GM12865 (cell line): ENCODE measurements around the gene ROM1.
A peak's percentile ranks its signal among the peaks of the same experiment; 100 is the strongest.
"Not testable (repeated sequence)": the region's sequence is repeated elsewhere in the genome, so short reads cannot be mapped to it uniquely, and the experiment has no call there.

Source experiments
- DNase-seq: peaks from one replicate; pipeline ENCODE4 v3.0.0; 2010; ENCODE audit warnings: low read depth
- H3K4me3 ChIP-seq: 2 replicates; pipeline ENCODE4 v1.5.1; 2011; ENCODE audit warnings: mild to moderate bottlenecking, low read depth, low read length, control low read depth
- TF ChIP-seq, protein P1 (sequence below): IDR thresholded peaks from 2 replicates; pipeline ENCODE4 v1.5.1; 2011; ENCODE audit warnings: low read length, control low read depth, low read depth, inconsistent platforms; ENCODE audit not compliant: insufficient read depth; ENCODE audit errors: missing control alignments

Gene ROM1

DNA sequence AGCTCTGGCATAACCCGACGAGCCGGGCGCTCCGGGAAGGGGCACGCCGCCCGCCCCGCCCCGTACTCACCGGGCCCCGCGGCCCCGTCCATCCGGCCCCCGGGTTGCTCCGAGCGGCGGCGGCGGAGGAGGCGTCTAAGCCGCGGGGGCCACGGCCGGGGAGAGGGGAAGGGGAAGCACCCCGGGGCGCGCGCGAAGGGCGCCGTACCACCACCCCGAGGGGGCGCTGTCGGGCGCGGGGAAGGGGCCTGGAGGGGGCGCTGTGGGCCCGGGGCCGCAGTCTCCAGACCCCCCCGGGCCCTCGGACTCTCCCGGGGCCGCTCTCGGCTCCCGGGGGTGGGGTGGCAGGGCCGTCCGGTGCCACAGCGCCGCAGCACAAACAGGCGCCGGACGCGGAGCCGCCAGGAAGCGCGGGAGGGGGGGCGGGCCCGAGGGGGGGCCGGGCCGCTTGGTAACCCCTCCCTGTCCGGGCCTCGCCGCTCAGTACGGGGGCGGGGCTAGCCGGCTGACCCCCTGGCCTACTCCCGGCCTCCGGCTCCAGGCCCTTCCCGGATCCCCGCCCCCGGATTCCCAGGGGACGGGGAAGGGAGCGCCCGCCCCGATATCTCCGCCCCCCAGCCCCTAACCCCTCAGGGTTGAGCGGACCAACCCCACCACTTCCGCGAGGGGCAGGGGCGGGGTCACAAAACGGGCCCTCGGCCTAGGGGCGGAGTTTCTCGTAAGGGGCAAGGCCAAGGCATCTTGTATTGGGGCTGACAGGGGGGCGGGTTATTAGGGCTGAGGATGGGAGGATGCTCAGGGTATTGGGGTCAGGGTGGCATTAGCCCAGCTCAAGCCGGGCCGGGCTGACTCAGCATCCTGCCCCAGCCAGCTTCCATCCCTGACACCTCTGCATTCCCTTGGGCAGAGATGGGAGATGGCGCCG is at the start of gene ROM1, which contains the start of gene EML3:
ROM1 (plus strand) TSS at position 892 of the 925 bp plus-strand sequence; CDS start at position 917, 25 bp downstream.
EML3 (minus strand) TSS at position 410 of the 925 bp plus-strand sequence; CDS start at position 92, 318 bp downstream.
- TF ChIP-seq, protein P1, sequence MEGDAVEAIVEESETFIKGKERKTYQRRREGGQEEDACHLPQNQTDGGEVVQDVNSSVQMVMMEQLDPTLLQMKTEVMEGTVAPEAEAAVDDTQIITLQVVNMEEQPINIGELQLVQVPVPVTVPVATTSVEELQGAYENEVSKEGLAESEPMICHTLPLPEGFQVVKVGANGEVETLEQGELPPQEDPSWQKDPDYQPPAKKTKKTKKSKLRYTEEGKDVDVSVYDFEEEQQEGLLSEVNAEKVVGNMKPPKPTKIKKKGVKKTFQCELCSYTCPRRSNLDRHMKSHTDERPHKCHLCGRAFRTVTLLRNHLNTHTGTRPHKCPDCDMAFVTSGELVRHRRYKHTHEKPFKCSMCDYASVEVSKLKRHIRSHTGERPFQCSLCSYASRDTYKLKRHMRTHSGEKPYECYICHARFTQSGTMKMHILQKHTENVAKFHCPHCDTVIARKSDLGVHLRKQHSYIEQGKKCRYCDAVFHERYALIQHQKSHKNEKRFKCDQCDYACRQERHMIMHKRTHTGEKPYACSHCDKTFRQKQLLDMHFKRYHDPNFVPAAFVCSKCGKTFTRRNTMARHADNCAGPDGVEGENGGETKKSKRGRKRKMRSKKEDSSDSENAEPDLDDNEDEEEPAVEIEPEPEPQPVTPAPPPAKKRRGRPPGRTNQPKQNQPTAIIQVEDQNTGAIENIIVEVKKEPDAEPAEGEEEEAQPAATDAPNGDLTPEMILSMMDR, result peak; percentile 99
- peak within 1 kb of the TSS; percentile 99 for H3K4me3 ChIP-seq
- DNase-seq, result peak; percentile 92

- H3K4me3 ChIP-seq, result no peak overlapping the region
- TF ChIP-seq, protein P1, result no peak
- DNase-seq, result no peak
These were observed 47.8 kb upstream of the ROM1 start for GRCh38 chr11:62565100-62565802.

DNA sequence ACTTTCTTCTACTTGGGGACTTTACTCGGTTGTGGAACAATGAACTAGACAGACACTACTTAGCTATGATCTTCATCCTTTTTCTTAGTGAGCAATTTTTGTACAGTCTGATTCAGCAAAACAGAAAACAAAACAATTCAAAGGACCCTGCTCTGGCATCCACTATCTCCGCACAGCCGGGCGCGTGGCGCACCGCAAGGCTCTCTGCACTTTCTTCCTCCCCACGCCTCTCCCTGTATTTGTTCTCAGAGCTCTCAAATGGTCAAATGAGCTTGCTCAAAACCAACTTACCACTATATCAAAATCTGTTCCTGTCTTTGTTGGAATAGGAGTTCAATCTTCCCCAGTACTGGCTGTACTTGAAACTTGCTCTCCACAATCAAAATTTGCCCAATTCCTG is 46.8 kb upstream of the ROM1 start:
- DNase-seq, result no peak
- TF ChIP-seq, protein P1, result no peak

GRCh38 chr11:62567018-62567633 is 45.9 kb upstream of the ROM1 start:
- no peak overlapping the region for H3K4me3 ChIP-seq
- DNase-seq, result peak; percentile 44
- TF ChIP-seq, protein P1, result no peak

More for the DNA sequence above, 46.8 kb upstream of the ROM1 start:
- no peak overlapping the region for H3K4me3 ChIP-seq

- TF ChIP-seq, protein P1, result no peak
- DNase-seq, result no peak
- H3K4me3 ChIP-seq, result no peak overlapping the region
These were observed 43.4 kb upstream of the ROM1 start for GRCh38 chr11:62569611-62570010.

DNA sequence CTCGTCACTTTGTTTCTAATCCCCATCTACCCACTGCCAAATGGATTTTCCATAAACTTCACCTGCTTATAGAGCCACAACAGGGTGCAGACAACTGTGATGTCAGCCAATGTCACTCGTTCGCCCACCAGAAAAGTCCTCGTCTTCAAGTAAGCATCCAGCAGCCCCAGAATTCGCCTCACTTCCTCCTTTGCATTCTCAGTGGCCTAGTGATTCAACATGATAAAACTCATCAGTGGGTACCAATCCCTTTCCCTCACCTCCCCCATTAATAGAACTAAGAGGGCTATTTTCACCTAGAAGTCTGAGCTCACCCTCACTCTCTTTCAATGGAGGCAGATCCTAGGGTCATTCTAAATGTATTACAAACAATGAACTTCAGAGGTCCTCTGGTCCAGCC is 42.2 kb upstream of the ROM1 start:
- not testable (repeated sequence) for H3K4me3 ChIP-seq, DNase-seq

DNA sequence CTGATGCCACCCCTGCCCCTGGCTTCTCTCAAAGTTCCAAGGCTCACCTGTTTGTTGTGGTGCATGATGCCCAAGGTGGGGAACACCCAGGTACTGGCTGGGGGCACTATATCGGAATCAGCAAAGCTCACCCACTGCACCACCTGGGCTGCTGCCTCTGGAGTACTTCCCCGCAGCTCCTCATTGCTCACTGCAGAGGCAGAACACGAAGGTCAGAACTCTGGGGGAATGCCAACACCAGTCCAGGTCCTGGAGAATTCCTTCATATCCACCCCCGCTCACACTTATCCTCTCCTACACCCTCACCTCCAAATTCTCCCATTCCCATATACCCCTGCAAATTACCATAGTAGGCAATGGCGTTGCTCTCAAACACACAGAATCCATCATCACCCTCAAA is 41.6 kb upstream of the ROM1 start:
- not testable (repeated sequence) for DNase-seq, H3K4me3 ChIP-seq
